Activated CD8-positive, alpha-beta memory T cell treated with anti-CD3 and anti-CD28 coated beads for 1 hour (primary cell): ENCODE measurements around the gene MPPED2.
"Not testable (repeated sequence)": the region's sequence is repeated elsewhere in the genome, so short reads cannot be mapped to it uniquely, and the experiment has no call there.

Source experiments
- DNase-seq, 2 donors: peaks; one replicate each; pipeline ENCODE4 v3.0.0-alpha.2; 2020; ENCODE audit warnings: low read depth in 1 of 2; ENCODE audit errors: extremely low read depth in 1 of 2

The MPPED2 gene

GRCh38 chr11:30579415-30580175, 6.6 kb downstream of the MPPED2 start:
- DNase-seq = no peak

- no peak for DNase-seq
These were observed 7.7 kb downstream of the MPPED2 start for GRCh38 chr11:30578406-30578805.

DNA sequence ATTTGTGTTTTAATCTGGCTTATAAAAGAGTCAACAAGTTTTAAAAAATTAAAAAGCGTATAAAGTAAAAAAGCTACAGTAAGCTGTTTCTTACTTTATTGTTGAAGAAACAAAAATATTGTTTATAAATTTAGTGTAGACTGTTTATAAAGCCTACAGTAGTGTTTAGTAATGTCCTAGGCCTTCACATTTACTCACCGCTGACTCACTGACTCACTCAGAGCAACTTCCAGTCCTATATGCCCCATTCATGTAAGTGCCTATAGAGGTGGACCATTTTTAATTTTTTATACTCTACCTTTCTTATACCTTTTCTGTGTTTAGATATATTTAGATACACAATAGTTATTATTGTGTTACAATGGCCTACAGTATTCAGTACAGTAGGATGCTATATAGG, 12.2 kb downstream of the MPPED2 start:
- no peak for DNase-seq

DNA sequence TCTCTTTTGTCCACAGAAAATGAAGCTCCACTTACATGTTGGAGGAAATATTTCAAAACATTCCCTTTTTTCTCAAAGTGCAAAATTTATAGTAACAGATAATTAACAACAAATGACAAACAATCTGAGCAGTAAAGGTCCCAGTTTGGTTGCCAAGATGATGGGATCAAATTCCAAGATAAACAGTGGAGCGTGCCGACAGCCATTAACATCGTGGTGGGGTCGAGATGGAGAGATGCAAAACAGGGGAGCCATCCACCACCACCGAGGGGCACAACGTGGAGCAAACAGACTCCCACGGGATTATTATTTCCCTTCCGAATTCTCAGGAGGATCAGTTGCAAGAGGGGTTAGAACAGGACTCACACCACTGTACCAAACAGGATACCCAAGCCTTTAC, 17.2 kb downstream of the MPPED2 start:
- DNase-seq = no peak

GRCh38 chr11:30567644-30568043, 18.5 kb downstream of the MPPED2 start:
- no peak for DNase-seq

DNA sequence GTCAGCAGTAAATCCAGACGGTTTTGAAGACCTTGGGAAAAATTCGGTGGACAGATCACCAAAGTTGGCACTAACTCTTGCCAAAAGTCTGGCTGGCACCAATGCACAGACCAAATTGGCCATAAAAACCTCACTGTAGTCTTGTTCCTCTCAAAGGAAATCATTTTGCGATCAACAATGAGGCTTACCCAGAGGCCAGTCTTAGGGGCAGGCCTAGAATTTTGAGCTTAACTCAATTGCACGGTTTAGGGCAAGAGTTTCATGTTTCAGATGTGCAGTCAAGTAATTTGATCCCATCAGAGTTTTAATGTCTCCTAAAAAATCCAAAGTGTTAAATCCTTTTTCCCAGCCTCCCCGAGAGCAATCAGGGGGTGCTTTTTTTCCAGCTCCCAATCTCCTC, 19.0 kb downstream of the MPPED2 start:
- DNase-seq = no peak

GRCh38 chr11:30566482-30566881, 19.7 kb downstream of the MPPED2 start:
- no peak for DNase-seq

DNA sequence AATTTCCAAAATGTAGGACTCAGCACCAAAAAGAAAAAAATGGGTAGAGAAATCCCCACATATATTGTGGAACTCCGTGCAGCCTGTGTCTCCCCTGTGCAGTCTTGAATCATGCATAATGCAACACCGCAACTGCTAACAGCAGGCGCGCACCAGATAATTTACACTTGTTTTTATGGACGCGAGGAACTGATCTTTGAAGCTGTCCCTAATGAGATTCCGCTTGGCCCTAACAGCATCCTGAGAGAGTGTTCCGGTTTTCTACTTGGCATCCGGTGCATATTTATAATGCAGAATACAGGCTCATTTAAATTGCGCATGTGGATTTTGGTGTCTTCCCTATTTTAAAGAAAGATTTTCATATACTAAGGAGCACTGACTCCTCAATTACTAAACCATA, 21.1 kb downstream of the MPPED2 start:
- no peak for DNase-seq

DNA sequence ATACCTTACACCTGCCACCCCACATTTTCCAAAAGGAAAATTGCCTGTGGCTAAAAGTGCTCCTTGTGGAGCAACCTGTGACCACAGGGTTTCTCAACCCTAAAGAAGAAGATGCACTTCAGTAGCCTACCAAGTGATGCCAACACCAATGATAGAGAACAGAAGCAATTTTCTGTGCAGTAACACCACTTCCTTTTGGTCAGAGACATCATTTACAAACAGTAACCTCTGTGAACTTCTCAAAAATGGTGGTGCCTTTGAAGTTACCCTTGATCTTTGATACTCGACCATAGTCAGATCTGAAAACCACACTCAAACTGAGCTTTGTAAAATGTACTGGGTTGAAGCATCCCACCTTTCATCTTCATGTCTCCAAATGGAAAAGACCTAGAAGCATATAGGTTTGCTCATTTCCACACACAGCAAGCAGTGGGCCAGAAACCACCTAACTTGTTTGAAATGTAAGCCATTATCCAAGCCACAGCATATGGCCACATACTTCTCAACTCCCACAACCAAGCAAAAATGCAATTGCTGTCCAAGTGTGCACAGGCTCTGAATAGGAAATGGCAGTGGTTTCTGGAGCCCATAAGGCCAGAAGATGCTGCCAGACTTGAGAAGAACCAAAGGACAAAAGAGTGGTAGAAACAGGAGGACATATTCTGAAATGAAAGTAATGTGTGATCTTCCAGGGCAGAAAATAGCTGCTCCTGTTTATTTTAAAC, 24.3 kb downstream of the MPPED2 start:
- no peak for DNase-seq

- no peak for DNase-seq
These were observed 25.7 kb downstream of the MPPED2 start for GRCh38 chr11:30560206-30561106.

GRCh38 chr11:30559004-30559403, 27.1 kb downstream of the MPPED2 start:
- DNase-seq = no peak

GRCh38 chr11:30554587-30554986, 31.6 kb downstream of the MPPED2 start:
- not testable (repeated sequence) for DNase-seq

- no peak for DNase-seq
These were observed 32.5 kb downstream of the MPPED2 start for GRCh38 chr11:30553521-30554110.

DNA sequence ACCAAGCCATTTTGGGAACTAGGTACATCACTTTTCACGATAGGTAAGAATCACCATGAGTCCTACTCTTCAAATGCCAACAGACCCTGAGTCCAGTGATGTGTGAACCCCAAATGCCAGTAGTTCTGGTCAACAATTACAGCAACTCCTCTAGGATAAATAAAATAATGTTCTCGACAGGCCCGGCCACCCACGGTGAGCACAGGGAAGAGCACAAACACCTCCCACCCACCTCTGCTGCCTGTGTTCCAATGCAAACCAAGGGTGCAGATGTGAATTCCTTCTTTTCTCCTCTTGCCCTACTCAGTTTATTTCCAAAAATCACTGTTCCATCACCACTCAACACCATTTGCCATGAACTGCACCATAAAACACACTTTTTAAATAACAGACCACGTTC, 33.3 kb downstream of the MPPED2 start:
- DNase-seq = no peak

DNA sequence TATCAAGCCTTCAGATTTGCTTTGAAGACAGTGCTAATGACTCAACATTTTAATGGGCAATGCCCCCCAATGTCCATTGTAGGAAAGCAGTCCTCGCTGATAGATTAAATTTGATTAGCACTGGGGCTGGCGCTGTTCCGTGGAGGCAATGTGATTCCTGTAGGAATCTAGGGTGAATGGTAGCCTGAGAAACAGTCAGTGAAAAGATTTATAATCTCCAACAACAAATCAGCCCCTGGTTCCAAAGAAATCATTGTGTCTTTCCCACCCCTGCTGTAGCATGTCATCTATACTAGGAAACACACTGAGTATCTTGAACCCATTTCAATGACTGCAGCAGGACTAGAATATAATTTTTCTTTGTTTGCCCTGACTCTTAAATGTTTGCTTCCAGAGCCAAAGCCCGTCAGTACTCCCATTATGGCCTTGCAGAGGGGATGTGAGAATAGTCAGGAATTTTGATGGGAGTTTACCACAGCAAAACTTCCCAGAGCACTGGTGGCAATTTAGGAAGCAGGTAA, 36.1 kb downstream of the MPPED2 start:
- no peak for DNase-seq

- no peak for DNase-seq
These were observed 36.6 kb downstream of the MPPED2 start for GRCh38 chr11:30549565-30549964.

DNA sequence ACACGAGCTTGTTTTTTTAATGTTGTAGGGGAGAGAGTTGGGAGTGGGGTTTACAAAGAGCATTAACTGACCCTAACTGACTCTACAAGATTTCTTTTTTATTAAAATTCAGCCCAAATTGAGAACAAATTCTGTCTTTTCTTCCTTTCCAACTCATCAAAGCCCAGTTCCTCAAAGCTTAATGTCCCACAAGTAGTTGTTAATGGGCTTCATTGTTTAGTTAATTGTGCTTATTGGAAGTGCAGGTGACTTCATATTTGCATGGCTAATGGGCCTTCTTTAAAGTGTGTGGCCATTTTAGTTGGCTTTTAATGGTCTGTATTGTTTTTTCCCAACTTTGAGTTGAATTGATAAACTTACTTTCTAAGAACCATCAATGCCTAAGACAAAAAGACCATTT, 39.8 kb downstream of the MPPED2 start:
- no peak for DNase-seq

DNA sequence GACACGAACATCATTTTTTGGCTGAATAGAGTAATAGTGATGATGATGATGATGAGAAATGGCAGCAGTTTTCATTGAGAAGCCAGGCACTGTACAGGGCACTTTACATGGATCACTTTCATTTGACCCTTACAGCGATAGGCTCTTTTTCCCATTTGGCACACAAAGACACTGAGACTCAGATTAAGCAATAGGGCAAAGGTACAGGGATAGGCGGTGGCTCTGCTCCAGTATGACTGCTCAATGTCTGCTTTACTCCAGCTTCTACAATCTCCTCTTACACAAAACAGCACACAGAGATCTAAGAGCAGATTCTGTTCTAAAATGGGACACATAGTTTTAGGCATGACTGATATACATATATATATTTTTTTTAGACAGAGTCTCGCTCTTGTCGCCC, 40.6 kb downstream of the MPPED2 start:
- DNase-seq = no peak

- DNase-seq = no peak
These were observed 43.1 kb downstream of the MPPED2 start for GRCh38 chr11:30543066-30543465.

GRCh38 chr11:30540781-30541180, 45.4 kb downstream of the MPPED2 start:
- no peak for DNase-seq

- no peak for DNase-seq
These were observed 47.9 kb downstream of the MPPED2 start for GRCh38 chr11:30538251-30538650.
